GM12878 (cell line): ENCODE measurements around the gene SAXO1. TPM values are rescaled to one million over a fixed set of nuclear protein-coding genes. Genes with fewer than 3 reads are reported as not detected.

Experiments
- ATAC-seq: fragments of 200-7000 bp; cut with Tn5 transposase; 3 replicates; pipeline ENCODE4 v1.9.1; 2020; ENCODE audit warnings: mild to moderate bottlenecking, moderate library complexity
- BruUV-seq: library from RNA; stranded (reverse); fragments of 400-500 nt; replicated peaks from 2 replicates; lab custom pipeline; 2021; lab: Mats Ljungman, UMichigan
- CTCF ChIA-PET: fragments of 300-600 bp; sonication (Branson Sonifier 250); formaldehyde crosslinking; extraction: SDS; loops from one replicate; lab custom pipeline; 2021; ENCODE audit warnings: inconsistent platforms; lab: Yijun Ruan, JAX
- POLR2A ChIA-PET: fragments of 350-600 bp; formaldehyde crosslinking; extraction: SDS; loops from one replicate; lab custom pipeline; 2021; ENCODE audit warnings: inconsistent platforms; lab: Charles Lee
- RAD21 ChIA-PET: fragments of 300-600 bp; sonication (Branson Sonifier 250); formaldehyde crosslinking; loops from one replicate; lab custom pipeline; 2023; ENCODE audit warnings: antibody characterized with exemption; ENCODE audit not compliant: unreplicated experiment; lab: Charles Lee
- SMC1A ChIA-PET: fragments of 300-600 bp; sonication (Branson Sonifier 250); formaldehyde crosslinking; loops from one replicate; lab custom pipeline; 2023; ENCODE audit not compliant: unreplicated experiment, uncharacterized antibody; lab: Charles Lee
- DNase-seq: peaks from one replicate; pipeline ENCODE4 v3.0.0-alpha.2; 2011; ENCODE audit warnings: low read depth, low spot score
- FAIRE-seq: peaks from 3 replicates; lab custom pipeline; 2011; peaks lifted over from hg19 to GRCh38; lab: Jason Lieb, UNC
- H2AFZ ChIP-seq: 2 replicates; pipeline ENCODE4 v1.6.0; 2011; ENCODE audit warnings: low read depth, low read length, control low read depth; ENCODE audit not compliant: control insufficient read depth
- H3K27ac ChIP-seq: 2 replicates; pipeline ENCODE4 v1.5.1; 2011; ENCODE audit warnings: control low read depth; ENCODE audit not compliant: control insufficient read depth, insufficient read depth
- H3K27me3 ChIP-seq, 2 experiments: replicated peaks in 1 of 2; 2 replicates each; pipeline versions ENCODE4 v1.6.0 to v1.6.1; 2011; ENCODE audit warnings: low read length in 1 of 2; ENCODE audit not compliant: control insufficient read depth in 2 of 2, insufficient read depth in 2 of 2
- H3K36me3 ChIP-seq, 2 experiments: 2 replicates each; pipeline ENCODE4 v1.5.1; 2011; ENCODE audit warnings: low read length in 1 of 2; ENCODE audit not compliant: control insufficient read depth in 2 of 2, insufficient read depth in 2 of 2
- H3K4me1 ChIP-seq: 2 replicates; pipeline ENCODE4 v1.6.1; 2011; ENCODE audit warnings: mild to moderate bottlenecking, low read length, moderate library complexity, mixed read lengths; ENCODE audit not compliant: control insufficient read depth, insufficient read depth
- H3K4me2 ChIP-seq: 2 replicates; pipeline ENCODE4 v1.6.0; 2011; ENCODE audit warnings: control low read depth; ENCODE audit not compliant: control insufficient read depth, insufficient read depth
- H3K4me3 ChIP-seq: fragments of 200-600 bp; sonication (generic); 2 replicates; pipeline ENCODE4 v1.5.1; 2016
- H3K79me2 ChIP-seq: 2 replicates; pipeline ENCODE4 v1.6.0; 2011; ENCODE audit warnings: low read length; ENCODE audit not compliant: control insufficient read depth, insufficient read depth
- H3K9ac ChIP-seq: 2 replicates; pipeline ENCODE4 v1.8.0; 2011; ENCODE audit warnings: low read length, control low read depth, mixed read lengths; ENCODE audit not compliant: control insufficient read depth, insufficient read depth
- H3K9me3 ChIP-seq: replicated peaks from 3 replicates; pipeline ENCODE4 v1.5.1; 2011; ENCODE audit warnings: mild to moderate bottlenecking, low read length; ENCODE audit not compliant: control insufficient read depth, insufficient read depth
- H4K20me1 ChIP-seq: 2 replicates; pipeline ENCODE4 v1.6.0; 2011; ENCODE audit not compliant: control insufficient read depth, insufficient read depth
- ATF2 ChIP-seq: IDR thresholded peaks from 2 replicates; pipeline ENCODE4 v1.6.1; 2012; ENCODE audit warnings: low read length, inconsistent platforms
- BRCA1 ChIP-seq: IDR thresholded peaks from 2 replicates; pipeline ENCODE4 v1.6.1; 2011; ENCODE audit warnings: low read depth, low read length, improper control_type of control experiment
- CBX3 ChIP-seq: fragments of 200-600 bp; sonication (generic); IDR thresholded peaks from 2 replicates; pipeline ENCODE4 v1.6.1; 2016; ENCODE audit warnings: low read depth, borderline replicate concordance
- CHD1 ChIP-seq: IDR thresholded peaks from 2 replicates; pipeline ENCODE4 v1.6.1; 2012; ENCODE audit warnings: low read depth, low read length, improper control_type of control experiment
- CTCF ChIP-seq, 3 experiments: IDR thresholded peaks in 2 of 3; conservative IDR thresholded peaks in 1 of 3; 2 replicates each; pipeline ENCODE4 v1.5.1; 2011; ENCODE audit warnings: low read depth in 3 of 3, low read length in 3 of 3, mild to moderate bottlenecking in 3 of 3, control low read depth in 2 of 3, moderate library complexity in 2 of 3, inconsistent platforms in 1 of 3, mixed read lengths in 1 of 3; ENCODE audit not compliant: control insufficient read depth in 2 of 3, insufficient read depth in 1 of 3; ENCODE audit errors: extremely low read depth in 1 of 3
- HSF1 ChIP-seq: fragments of 150-350 bp; IDR thresholded peaks from 2 replicates; pipeline ENCODE4 v1.6.1; 2014; ENCODE audit warnings: mild to moderate bottlenecking, low read depth, low read length
- MYB ChIP-seq: fragments of 150-350 bp; IDR thresholded peaks from 2 replicates; pipeline ENCODE4 v1.6.1; 2014; ENCODE audit warnings: mild to moderate bottlenecking, low read depth, low read length, borderline replicate concordance
- NBN ChIP-seq: fragments of 450-650 bp; IDR thresholded peaks from 2 replicates; pipeline ENCODE4 v1.6.1; 2016
- NR2C2 ChIP-seq: IDR thresholded peaks from 2 replicates; pipeline ENCODE4 v1.6.1; 2011; ENCODE audit warnings: borderline replicate concordance, low read depth; ENCODE audit not compliant: control insufficient read depth, insufficient read length
- NR2F1 ChIP-seq: fragments of 450-650 bp; conservative IDR thresholded peaks from 2 replicates; pipeline ENCODE4 v1.6.1; 2017; ENCODE audit warnings: mild to moderate bottlenecking
- PKNOX1 ChIP-seq: fragments of 450-650 bp; IDR thresholded peaks from 2 replicates; pipeline ENCODE4 v1.6.1; 2016; ENCODE audit warnings: mild to moderate bottlenecking
- RELB ChIP-seq: fragments of 450-650 bp; IDR thresholded peaks from 2 replicates; pipeline ENCODE4 v1.6.1; 2017; ENCODE audit warnings: low read depth, mild to moderate bottlenecking, moderate library complexity
- SPI1 ChIP-seq: IDR thresholded peaks from 2 replicates; pipeline ENCODE4 v1.6.1; 2011; ENCODE audit warnings: low read depth, mild to moderate bottlenecking, low read length, moderate library complexity, borderline replicate concordance; ENCODE audit not compliant: insufficient read depth
- STAT1 ChIP-seq: fragments of 450-650 bp; conservative IDR thresholded peaks from 2 replicates; pipeline ENCODE4 v1.6.1; 2014; ENCODE audit warnings: antibody characterized with exemption, mild to moderate bottlenecking
- TAF1 ChIP-seq: IDR thresholded peaks from 2 replicates; pipeline ENCODE4 v1.6.1; 2011; ENCODE audit warnings: mild to moderate bottlenecking, low read depth, low read length, borderline replicate concordance
- TCF7 ChIP-seq: IDR thresholded peaks from 2 replicates; pipeline ENCODE4 v1.6.1; 2014; ENCODE audit warnings: antibody characterized with exemption, borderline replicate concordance
- ZNF24 ChIP-seq: fragments of 450-650 bp; IDR thresholded peaks from 2 replicates; pipeline ENCODE4 v1.6.1; 2017; ENCODE audit warnings: antibody characterized with exemption, mild to moderate bottlenecking
- WGBS: methylation state at CpG from one replicate; pipeline ENCODE4 v1.1.6; 2016; ENCODE audit warnings: low lambda C conversion rate; ENCODE audit not compliant: insufficient replicate concordance, insufficient coverage; ENCODE audit errors: missing lambda C conversion rate; 5-methylcytosine and 5-hydroxymethylcytosine counted together
- in situ Hi-C: fragments of 300-500 bp; cut with MboI; formaldehyde crosslinking; loops from 9 replicates; pipeline ENCODE4 v1.14.3; 2018; ENCODE audit warnings: mixed read lengths
- intact Hi-C: fragments of 100-400 bp; cut with micrococcal nuclease; formaldehyde crosslinking; loops from one replicate; pipeline ENCODE4 v1.14.2; 2022; ENCODE audit not compliant: unreplicated experiment
- polyA plus RNA-seq, 11 experiments: library from polyadenylated mRNA; depleted of rRNA in 4 of 11; unstranded in 6 of 11; stranded (reverse) in 5 of 11; fragments of >200 nt; fragmentation: Nextera tagmentation in 4 of 11; fragmentation: Illumina TruSeq in 1 of 11; extraction: Ambion mirVana in 4 of 11; extraction: Trizol in 1 of 11; gene quantifications; 1 replicate in 1 of 11; 2 replicates in 10 of 11; pipeline versions ENCODE4 v1.2.1 to v1.2.3, GENCODE V29; 2011 to 2016; ENCODE audit warnings: inconsistent platforms in 2 of 11, missing spikeins in 2 of 11, low read depth in 1 of 11
- total RNA-seq, 4 experiments: library from RNA; depleted of rRNA in 3 of 4; stranded (reverse); fragments of >200 nt in 3 of 4; fragmentation: Illumina TruSeq in 1 of 4; extraction: Trizol in 1 of 4; gene quantifications; 2 replicates each; pipeline versions ENCODE4 v1.2.1 to v1.2.3, GENCODE V29; 2013 to 2021

The SAXO1 gene
- total and polyA plus RNA-seq, 10 of the 15 experiments (the other 5 are each of a cell fraction or from before 2014, with no cell fraction given) = under 0.01 to 0.01 TPM; not detected in 8

GRCh38 chr9:18978188-18978587, 54.8 kb downstream of the SAXO1 start:
- ChIA-PET SMC1A (no interaction called here), CTCF (no interaction called here)
- no peak for TF ChIP-seq NBN
- TF ChIP-seq TCF7 = no peak
- no peak for TF ChIP-seq SPI1
- TF ChIP-seq NR2F1 = no peak
- no peak for TF ChIP-seq RELB
- no peak for TF ChIP-seq BRCA1
- TF ChIP-seq TAF1 = no peak
- TF ChIP-seq CBX3 = no peak
- TF ChIP-seq STAT1 = no peak
- TF ChIP-seq NR2C2 = no peak
- TF ChIP-seq MYB = no peak
- TF ChIP-seq CHD1 = no peak
- no peak for TF ChIP-seq CTCF (IDR thresholded peaks at IDR 0.05 in 2 of 3, conservative IDR thresholded peaks at IDR 0.05 in 1 of 3; ENCODE audit: control insufficient read depth in 2 of 3, extremely low read depth in 1 of 3, insufficient read depth in 1 of 3, low read depth in 3 of 3, low read length in 3 of 3)
- TF ChIP-seq ZNF24 = no peak
- TF ChIP-seq PKNOX1 = no peak
- no peak for TF ChIP-seq ATF2
- TF ChIP-seq HSF1 = no peak

More at GRCh38 chr9:18978188-18978587, 54.8 kb downstream of the SAXO1 start:
- Histone ChIP-seq H3K9ac (no peak overlapping the region), H2AFZ (no peak overlapping the region), H4K20me1 (no peaks in the 10 kb centered on the region), H3K4me1 (no peaks in the 10 kb centered on the region), H3K36me3 (no peaks in the 10 kb centered on the region), H3K4me2 (no peak overlapping the region), H3K9me3 (no peaks in the 10 kb centered on the region), H3K79me2 (no peaks in the 10 kb centered on the region), H3K27ac (no peak overlapping the region), H3K4me3 (no peak overlapping the region), H3K27me3 (no peaks in the 10 kb centered on the region; a peak in 1 of 4 replicates)
- RAD21 ChIA-PET = no interaction called here
- BruUV-seq = no TSS peak
- in situ Hi-C loops = no loop called here
- intact Hi-C loops = no loop called here
- POLR2A ChIA-PET = interaction anchor here (0.7 kb wide), 1 partner anchor 16 kb away, joined by 3 read pairs; no protein-coding TSS in a partner anchor
- 47% methylated on average over 2 of the region's 2 CpGs for WGBS
- no peak for ATAC-seq
- DNase-seq = no peak
- FAIRE-seq = no peak
